Neural cell (in vitro differentiated cells): ENCODE data around the gene BHMT2. TPM values are rescaled to one million over a fixed set of nuclear protein-coding genes. Genes with fewer than 3 reads are reported as not detected.

Experiments used
- H2AFZ ChIP-seq: fragments of 200-600, 300-800 bp; sonication (generic), shearing (Covaris generic); 2 replicates; pipeline ENCODE4 v1.6.0; 2014; ENCODE audit warnings: low read depth, mild to moderate bottlenecking, antibody characterized with exemption, low read length, moderate library complexity
- H3F3A ChIP-seq: fragments of 200-600 bp; shearing (Covaris generic); 2 replicates; pipeline ENCODE4 v1.6.1; 2016; ENCODE audit warnings: mild to moderate bottlenecking, moderate library complexity, mixed read lengths, antibody characterized with exemption, low read length; ENCODE audit not compliant: insufficient read depth, poor library complexity, severe bottlenecking
- H3K27ac ChIP-seq: fragments of 200-600, 300-800 bp; sonication (generic), shearing (Covaris generic); 2 replicates; pipeline ENCODE4 v1.5.1; 2014; ENCODE audit warnings: mild to moderate bottlenecking, low read length, moderate library complexity
- H3K27me3 ChIP-seq: fragments of 300-800, 200-600 bp; sonication (generic), shearing (Covaris generic); 2 replicates; pipeline ENCODE4 v1.6.0; 2014; ENCODE audit warnings: mild to moderate bottlenecking, low read depth, low read length, moderate library complexity; ENCODE audit not compliant: insufficient read depth
- H3K36me3 ChIP-seq: fragments of 300-800, 200-600 bp; sonication (generic), shearing (Covaris generic); 2 replicates; pipeline ENCODE4 v1.5.1; 2014; ENCODE audit warnings: mild to moderate bottlenecking, antibody characterized with exemption, low read length, moderate library complexity; ENCODE audit not compliant: insufficient read depth
- H3K4me2 ChIP-seq: fragments of 300-800, 200-600 bp; sonication (generic), shearing (Covaris generic); 2 replicates; pipeline ENCODE4 v1.6.0; 2014; ENCODE audit warnings: mild to moderate bottlenecking, low read length
- H3K4me3 ChIP-seq: fragments of 300-800, 200-600 bp; sonication (generic), shearing (Covaris generic); 2 replicates; pipeline ENCODE4 v1.5.1; 2014; ENCODE audit warnings: mild to moderate bottlenecking, low read length, moderate library complexity
- H3K79me2 ChIP-seq: fragments of 200-600 bp; shearing (Covaris generic); replicated peaks from 2 replicates; pipeline ENCODE4 v1.6.0; 2014; ENCODE audit warnings: mild to moderate bottlenecking, low read length, moderate library complexity; ENCODE audit not compliant: insufficient read depth
- H3K9ac ChIP-seq: fragments of 300-800, 200-600 bp; sonication (generic), shearing (Covaris generic); 2 replicates; pipeline ENCODE4 v1.6.1; 2016; ENCODE audit warnings: mild to moderate bottlenecking, low read length, mixed read lengths
- H3K9me2 ChIP-seq: fragments of 200-600 bp; shearing (Covaris generic); 2 replicates; pipeline ENCODE4 v1.6.1; 2016; ENCODE audit warnings: mild to moderate bottlenecking, low read length, mixed read lengths; ENCODE audit not compliant: insufficient read depth
- H3K9me3 ChIP-seq: fragments of 200-600, 300-800 bp; sonication (generic), shearing (Covaris generic); 2 replicates; pipeline ENCODE4 v1.6.1; 2016; ENCODE audit warnings: mild to moderate bottlenecking, mixed run types, low read length, moderate library complexity, mixed read lengths
- H4K20me1 ChIP-seq: fragments of 200-600 bp; shearing (Covaris generic); 2 replicates; pipeline ENCODE4 v1.6.1; 2016; ENCODE audit warnings: mild to moderate bottlenecking, mixed run types; ENCODE audit not compliant: insufficient read depth
- EP300 ChIP-seq: fragments of 450-650 bp; conservative IDR thresholded peaks from 2 replicates; pipeline ENCODE4 v1.6.1; 2014; ENCODE audit warnings: antibody characterized with exemption, mild to moderate bottlenecking, moderate library complexity; ENCODE audit not compliant: poor library complexity, severe bottlenecking
- EZH2 ChIP-seq: fragments of 200-600, 300-800 bp; shearing (Covaris generic), sonication (generic); IDR thresholded peaks from 2 replicates; pipeline ENCODE4 v1.6.1; 2014; ENCODE audit warnings: antibody characterized with exemption, low read length, borderline replicate concordance, mild to moderate bottlenecking; ENCODE audit not compliant: insufficient read depth, poor library complexity, severe bottlenecking
- MXI1 ChIP-seq: fragments of 450-650 bp; conservative IDR thresholded peaks from 2 replicates; pipeline ENCODE4 v1.6.1; 2014; ENCODE audit warnings: antibody characterized with exemption, mild to moderate bottlenecking; ENCODE audit not compliant: poor library complexity, severe bottlenecking
- POLR2AphosphoS5 ChIP-seq: IDR thresholded peaks from 2 replicates; pipeline ENCODE4 v1.6.1; 2012
- RAD21 ChIP-seq: fragments of 450-650 bp; conservative IDR thresholded peaks from 2 replicates; pipeline ENCODE4 v1.6.1; 2014; ENCODE audit warnings: antibody characterized with exemption, mild to moderate bottlenecking, moderate library complexity
- SMC3 ChIP-seq: fragments of 450-650 bp; conservative IDR thresholded peaks from 2 replicates; pipeline ENCODE4 v1.6.1; 2014; ENCODE audit warnings: antibody characterized with exemption, mild to moderate bottlenecking, moderate library complexity; ENCODE audit not compliant: poor library complexity
- TAF1 ChIP-seq: IDR thresholded peaks from 2 replicates; pipeline ENCODE4 v1.6.1; 2012; ENCODE audit warnings: low read depth
- polyA plus RNA-seq: library from polyadenylated mRNA; depleted of rRNA; stranded (reverse); fragments of >200 nt; gene quantifications from 2 replicates; pipeline ENCODE4 v1.2.3, GENCODE V29; 2014
- TF ChIP-seq, protein P1 (sequence below): IDR thresholded peaks from 2 replicates; pipeline ENCODE4 v1.6.1; 2012; ENCODE audit warnings: borderline replicate concordance
- TF ChIP-seq, protein P2 (sequence below): fragments of 450-650 bp; IDR thresholded peaks from 2 replicates; pipeline ENCODE4 v1.5.1; 2014; ENCODE audit warnings: antibody characterized with exemption, mild to moderate bottlenecking, moderate library complexity; ENCODE audit not compliant: poor library complexity, severe bottlenecking

Gene BHMT2
- polyA plus RNA-seq, 1 donor from 2014 or later: not detected

DNA sequence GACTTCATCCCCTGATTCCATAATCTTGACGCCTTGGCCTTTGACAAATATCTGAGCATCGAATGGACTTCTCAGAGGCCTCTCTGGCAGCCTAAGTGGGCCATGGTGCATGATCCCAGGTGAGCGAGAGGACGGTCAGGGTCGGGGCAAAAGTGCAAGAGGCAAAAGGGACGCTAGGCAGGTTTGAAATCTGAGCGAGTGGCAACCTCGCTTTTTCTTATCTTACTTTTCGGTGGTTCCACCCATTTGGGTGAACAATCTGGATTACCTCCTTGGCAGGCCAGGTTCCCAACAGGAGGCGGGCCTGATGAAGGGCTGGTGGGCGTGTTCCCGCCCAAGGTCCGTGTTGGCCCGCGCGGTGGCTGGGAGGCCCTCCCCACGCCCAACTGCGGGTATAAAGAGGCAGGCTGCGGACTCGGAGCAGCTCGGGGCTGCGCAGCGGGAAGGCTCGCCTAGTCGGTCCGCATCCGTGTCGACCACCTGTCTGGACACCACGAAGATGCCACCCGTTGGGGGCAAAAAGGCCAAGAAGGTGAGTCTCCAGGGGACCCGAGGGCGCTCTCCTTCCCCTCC lies 41.9 kb downstream of the BHMT2 start, which contains the start of gene BHMT:
Gene BHMT (plus strand): TSS at position 423 of the 573 bp plus-strand sequence. CDS start 77 bp downstream, at position 500.
- H3K4me3 ChIP-seq: peak within 1 kb of the TSS; percentile 28
- H3K9me3 ChIP-seq: no peaks in the 10 kb centered on the region
- H4K20me1 ChIP-seq: no peaks in the 10 kb centered on the region
- H3K27me3 ChIP-seq: peaks cover 26% of the 10 kb centered on the region
- no peak within 1 kb of the TSS for H3K27ac ChIP-seq
- no peak within 1 kb of the TSS for H3K4me2 ChIP-seq
- no peaks in the 10 kb centered on the region for H3K79me2 ChIP-seq
- H3F3A ChIP-seq: no peaks in the 10 kb centered on the region
- H3K9me2 ChIP-seq: no peaks in the 10 kb centered on the region
- no peak within 1 kb of the TSS for H3K9ac ChIP-seq
- TF ChIP-seq EP300 (no peak), RAD21 (no peak), MXI1 (no peak), POLR2AphosphoS5 (no peak), TAF1 (no peak)
- TF ChIP-seq, protein P1, sequence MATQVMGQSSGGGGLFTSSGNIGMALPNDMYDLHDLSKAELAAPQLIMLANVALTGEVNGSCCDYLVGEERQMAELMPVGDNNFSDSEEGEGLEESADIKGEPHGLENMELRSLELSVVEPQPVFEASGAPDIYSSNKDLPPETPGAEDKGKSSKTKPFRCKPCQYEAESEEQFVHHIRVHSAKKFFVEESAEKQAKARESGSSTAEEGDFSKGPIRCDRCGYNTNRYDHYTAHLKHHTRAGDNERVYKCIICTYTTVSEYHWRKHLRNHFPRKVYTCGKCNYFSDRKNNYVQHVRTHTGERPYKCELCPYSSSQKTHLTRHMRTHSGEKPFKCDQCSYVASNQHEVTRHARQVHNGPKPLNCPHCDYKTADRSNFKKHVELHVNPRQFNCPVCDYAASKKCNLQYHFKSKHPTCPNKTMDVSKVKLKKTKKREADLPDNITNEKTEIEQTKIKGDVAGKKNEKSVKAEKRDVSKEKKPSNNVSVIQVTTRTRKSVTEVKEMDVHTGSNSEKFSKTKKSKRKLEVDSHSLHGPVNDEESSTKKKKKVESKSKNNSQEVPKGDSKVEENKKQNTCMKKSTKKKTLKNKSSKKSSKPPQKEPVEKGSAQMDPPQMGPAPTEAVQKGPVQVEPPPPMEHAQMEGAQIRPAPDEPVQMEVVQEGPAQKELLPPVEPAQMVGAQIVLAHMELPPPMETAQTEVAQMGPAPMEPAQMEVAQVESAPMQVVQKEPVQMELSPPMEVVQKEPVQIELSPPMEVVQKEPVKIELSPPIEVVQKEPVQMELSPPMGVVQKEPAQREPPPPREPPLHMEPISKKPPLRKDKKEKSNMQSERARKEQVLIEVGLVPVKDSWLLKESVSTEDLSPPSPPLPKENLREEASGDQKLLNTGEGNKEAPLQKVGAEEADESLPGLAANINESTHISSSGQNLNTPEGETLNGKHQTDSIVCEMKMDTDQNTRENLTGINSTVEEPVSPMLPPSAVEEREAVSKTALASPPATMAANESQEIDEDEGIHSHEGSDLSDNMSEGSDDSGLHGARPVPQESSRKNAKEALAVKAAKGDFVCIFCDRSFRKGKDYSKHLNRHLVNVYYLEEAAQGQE: no peak
- H2AFZ ChIP-seq: no peak within 1 kb of the TSS
- H3K36me3 ChIP-seq: no peaks in the 10 kb centered on the region

DNA sequence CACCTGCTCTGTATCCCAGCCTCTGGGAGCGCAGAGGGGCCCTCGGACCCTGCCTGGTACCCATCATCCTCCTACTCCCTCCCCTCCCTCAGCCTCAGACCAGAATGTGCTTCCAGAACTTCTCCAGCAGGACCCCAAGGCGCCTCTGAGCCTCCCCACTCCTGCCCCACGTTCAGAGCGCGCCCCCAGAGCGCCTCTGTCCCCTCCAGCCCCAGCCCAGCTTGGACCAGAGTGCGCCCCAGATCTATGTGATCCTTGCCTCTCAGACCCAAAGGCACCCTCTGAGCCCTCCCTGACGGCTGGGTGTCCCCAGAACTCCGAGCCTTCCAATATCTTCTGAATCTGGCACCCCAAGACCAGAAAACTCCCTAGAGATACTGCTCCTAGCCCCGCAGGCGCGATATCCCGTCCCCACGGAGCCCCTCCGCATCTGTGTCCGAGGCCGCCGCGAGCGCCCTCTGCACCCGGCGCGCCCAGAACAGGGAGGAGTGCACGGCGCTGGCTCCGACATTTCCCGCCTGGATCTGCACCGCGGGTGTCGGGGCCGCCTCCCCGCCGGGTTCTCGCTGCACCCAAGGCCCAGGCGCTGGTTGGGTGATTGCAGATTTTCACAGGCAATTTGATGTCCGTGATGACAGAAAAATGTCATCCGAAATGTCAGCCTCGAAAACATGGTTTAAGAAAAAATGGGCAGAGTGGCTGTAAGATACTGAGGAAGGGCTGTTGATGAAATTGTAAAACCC lies 42.6 kb downstream of the BHMT2 start:
- TF ChIP-seq, protein P2, sequence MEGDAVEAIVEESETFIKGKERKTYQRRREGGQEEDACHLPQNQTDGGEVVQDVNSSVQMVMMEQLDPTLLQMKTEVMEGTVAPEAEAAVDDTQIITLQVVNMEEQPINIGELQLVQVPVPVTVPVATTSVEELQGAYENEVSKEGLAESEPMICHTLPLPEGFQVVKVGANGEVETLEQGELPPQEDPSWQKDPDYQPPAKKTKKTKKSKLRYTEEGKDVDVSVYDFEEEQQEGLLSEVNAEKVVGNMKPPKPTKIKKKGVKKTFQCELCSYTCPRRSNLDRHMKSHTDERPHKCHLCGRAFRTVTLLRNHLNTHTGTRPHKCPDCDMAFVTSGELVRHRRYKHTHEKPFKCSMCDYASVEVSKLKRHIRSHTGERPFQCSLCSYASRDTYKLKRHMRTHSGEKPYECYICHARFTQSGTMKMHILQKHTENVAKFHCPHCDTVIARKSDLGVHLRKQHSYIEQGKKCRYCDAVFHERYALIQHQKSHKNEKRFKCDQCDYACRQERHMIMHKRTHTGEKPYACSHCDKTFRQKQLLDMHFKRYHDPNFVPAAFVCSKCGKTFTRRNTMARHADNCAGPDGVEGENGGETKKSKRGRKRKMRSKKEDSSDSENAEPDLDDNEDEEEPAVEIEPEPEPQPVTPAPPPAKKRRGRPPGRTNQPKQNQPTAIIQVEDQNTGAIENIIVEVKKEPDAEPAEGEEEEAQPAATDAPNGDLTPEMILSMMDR: no peak
- TF ChIP-seq EZH2 (no peak), EP300 (no peak), SMC3 (no peak), RAD21 (no peak)
- TF ChIP-seq, protein P1: no peak
- Histone ChIP-seq H4K20me1 (no peaks in the 10 kb centered on the region), H3K27ac (no peak overlapping the region), H3K4me2 (no peak overlapping the region), H3F3A (no peaks in the 10 kb centered on the region), H2AFZ (no peak overlapping the region), H3K4me3 (peak overlapping the region; percentile 28), H3K36me3 (no peaks in the 10 kb centered on the region), H3K9me2 (no peaks in the 10 kb centered on the region), H3K27me3 (peaks cover 26% of the 10 kb centered on the region), H3K79me2 (no peaks in the 10 kb centered on the region), H3K9ac (no peak overlapping the region), H3K9me3 (no peaks in the 10 kb centered on the region)
